Kasumi-1 (cell line): Measurements from ENCODE around the gene OR4D1.

Experiments used
- DNase-seq, 2 experiments: peaks; one replicate each; lab custom pipeline; 2025; lab: John Stamatoyannopoulos, UW

The OR4D1 gene

DNA sequence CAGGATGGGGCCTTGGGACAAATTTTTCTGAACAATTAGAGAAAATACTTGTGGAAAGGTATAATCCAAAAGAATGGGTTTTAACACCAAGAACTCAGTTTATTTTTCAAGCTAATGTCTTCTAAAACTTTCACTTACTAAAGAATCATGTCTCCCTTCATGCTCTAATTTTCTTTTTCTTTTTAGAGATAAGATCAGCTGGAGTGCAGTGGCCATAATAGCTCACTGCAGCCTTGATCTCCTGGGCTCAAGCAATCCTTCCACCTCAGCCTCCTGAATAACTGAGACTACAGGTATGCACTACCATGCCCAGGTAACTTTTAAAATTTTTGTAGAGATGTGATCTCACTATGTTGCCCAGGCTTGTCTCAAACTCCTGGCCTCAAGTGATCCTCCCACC is 5.5 kb downstream of the OR4D1 start:
- no peak for DNase-seq

GRCh38 chr17:58156839-58157803 is 8.9 kb downstream of the OR4D1 start:
- no peak for DNase-seq

- DNase-seq, result no peak
Measured at GRCh38 chr17:58158181-58158580, 10.0 kb downstream of the OR4D1 start.

DNA sequence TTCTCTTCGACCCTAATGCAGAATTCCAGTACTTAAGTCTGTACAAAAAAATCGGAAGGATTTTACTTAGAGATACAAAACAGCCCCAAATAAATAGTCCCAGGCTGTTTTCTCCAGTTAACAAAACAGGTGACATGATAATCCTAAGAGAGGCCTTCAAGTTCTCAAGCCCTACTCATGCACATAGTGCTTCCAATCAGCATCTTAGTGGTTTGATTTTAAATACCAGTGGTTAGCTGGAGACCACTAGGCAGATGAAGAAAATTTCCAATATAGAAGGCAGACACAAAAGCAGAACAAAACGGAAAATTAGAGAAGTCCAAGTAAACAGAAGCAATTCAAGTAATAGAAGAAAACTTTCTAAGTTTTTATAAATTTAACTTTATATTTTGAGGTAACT is 13.4 kb downstream of the OR4D1 start:
- peak; percentile 13 to 32 for DNase-seq

DNA sequence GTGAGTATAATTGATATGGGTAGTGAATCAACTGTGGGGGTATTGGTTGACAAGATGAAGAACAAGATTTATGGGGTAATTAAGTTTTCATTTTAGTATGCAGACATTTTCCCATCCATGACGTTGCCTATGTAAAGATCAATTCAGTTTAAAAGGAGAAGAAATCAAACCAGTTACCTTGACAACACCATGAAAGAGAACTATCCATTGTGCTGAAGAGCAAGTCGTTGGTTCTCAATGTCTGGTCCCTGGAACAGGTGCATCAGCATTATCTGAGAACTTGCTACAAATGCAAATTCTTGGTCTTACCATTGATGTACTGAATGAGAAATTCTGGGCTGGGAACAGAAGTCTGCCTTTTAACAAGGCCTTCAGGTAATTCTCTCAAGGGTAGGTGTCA is 17.8 kb downstream of the OR4D1 start:
- DNase-seq, result peak in 1 of 2 experiments; percentile 22

DNA sequence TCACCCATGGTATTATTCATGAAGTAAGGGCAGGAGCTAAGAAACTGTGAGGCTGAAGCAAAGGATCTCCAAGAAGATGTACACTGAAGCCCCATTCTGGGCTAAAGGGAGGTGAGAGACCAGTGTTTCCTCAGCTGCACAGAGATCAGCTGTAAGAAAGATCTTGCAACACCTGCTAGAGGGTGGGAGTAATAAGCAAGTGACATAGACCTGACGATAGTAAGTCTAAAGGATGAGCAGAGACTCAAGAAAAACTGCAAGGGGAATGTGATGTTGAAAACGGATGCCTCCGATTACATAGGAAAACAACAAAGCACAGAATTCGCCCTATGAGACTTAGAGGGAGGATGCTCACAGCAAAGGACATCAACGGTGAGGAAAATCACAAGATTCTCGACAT is 18.5 kb downstream of the OR4D1 start, which contains the start of gene OR4D2:
OR4D2 (plus strand) TSS at position 301 of the 400 bp plus-strand sequence. CDS start 2,674 bp downstream, outside the sequence.
- no peak for DNase-seq

GRCh38 chr17:58170622-58171021 is 22.4 kb downstream of the OR4D1 start:
- DNase-seq, result no peak

- DNase-seq, result peak; percentile 37 to 66
Measured at GRCh38 chr17:58172369-58173071, 24.3 kb downstream of the OR4D1 start.

GRCh38 chr17:58174871-58175270 is 26.7 kb downstream of the OR4D1 start:
- no peak for DNase-seq

DNA sequence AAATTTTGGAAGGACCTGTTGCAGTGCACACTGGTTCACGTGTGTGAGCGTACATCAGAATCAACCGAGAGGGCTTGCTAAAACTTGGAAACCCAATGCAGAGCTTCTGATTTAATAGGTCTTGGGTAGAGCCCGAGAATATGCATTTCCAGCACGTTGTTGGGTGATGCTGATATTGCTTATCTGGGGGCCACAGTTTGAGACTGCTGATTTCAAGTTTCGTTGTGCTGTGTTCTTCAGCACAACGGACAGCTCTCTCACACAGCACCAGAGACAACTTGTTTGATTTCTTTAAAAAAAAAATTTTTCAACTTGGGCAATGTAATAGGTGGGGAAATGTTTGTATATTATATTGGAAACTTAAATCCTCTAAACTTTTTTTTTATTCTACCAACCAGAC is 28.0 kb downstream of the OR4D1 start:
- DNase-seq, result peak; percentile 20 to 40

GRCh38 chr17:58181796-58182195 is 33.6 kb downstream of the OR4D1 start:
- DNase-seq, result no peak

DNA sequence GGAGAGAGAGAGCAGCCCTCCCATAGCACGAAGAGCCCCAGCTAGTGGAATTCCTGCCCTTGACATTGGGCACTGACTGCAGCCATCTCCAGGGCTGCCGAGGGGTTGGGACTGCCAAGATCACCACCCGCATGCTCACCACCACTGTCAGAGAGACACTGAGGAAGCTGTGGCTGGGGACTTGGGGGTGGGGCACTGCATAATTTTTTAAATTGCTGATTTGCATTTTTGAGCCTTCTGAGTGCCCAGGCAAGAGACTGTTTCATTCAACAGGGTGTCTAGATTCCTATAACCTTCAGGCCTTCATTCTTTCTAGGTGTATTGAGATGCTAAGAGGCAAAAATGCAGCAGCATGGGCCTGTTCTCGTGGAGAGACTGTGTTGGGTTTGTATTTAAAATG is 35.3 kb downstream of the OR4D1 start:
- no peak for DNase-seq

GRCh38 chr17:58184308-58184985 is 36.3 kb downstream of the OR4D1 start:
- DNase-seq, result peak; percentile 88 to 96

- no peak for DNase-seq
Measured at GRCh38 chr17:58184986-58185761, 37.0 kb downstream of the OR4D1 start.

DNA sequence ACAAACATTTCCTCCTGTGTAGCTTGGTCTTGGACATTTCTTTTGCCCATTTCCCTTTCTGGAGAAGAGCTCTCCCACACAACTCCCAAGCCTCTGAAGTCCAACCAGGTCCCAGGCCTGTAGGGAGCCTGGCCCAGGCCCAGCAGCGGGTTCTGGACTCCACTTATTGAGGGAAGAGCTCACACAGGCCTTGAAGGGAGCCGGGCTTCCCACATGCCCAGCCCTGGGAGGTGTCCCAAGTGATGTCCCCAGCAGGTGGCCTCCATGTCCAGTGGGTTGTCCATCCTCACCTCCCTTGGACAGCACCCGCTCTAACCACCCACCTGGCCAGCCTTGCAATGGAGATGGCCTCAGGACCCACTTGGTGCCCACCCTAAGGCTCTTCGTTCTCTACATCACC is 38.4 kb downstream of the OR4D1 start:
- DNase-seq, result no peak

DNA sequence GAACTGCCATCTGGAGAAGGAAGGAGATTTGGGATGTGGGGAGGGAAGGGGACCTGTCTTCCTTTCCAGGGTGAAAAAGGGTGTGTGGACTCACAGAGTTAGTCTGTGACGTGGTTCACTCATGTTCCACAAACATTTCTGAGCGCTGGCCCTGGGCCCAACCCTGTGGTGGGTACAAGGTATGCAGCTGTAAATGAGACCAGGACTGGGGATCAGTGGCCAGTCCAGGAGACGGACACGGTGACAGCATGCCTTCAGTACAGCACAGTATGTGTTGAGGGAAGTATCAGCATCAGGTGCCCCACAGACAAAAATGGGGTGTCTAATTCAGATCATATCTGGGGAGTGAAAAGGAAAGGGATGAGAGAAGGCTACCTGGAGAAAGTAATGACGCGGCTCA is 38.9 kb downstream of the OR4D1 start:
- no peak for DNase-seq

DNA sequence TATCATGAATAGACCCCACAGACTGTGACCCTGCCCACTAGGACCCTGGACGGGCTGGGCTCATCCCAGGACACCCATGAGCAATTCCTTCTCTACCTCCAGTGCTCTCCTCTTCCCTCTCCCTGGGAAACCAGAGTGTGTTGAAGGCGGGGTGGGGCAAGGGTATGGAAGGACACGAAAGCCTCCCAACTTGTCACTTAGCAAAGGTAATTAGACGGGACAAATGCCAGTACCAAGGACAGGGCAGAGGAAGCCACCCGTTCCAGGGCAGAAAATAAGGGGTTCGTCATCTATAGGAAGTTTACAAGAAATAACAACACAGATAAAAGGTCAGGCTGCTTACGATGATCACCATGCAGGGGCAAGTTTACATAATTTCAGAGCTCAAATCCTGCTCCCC is 39.5 kb downstream of the OR4D1 start:
- DNase-seq, result no peak

GRCh38 chr17:58189436-58190146 is 41.4 kb downstream of the OR4D1 start:
- peak; percentile 75 to 84 for DNase-seq

- DNase-seq, result no peak
Measured at GRCh38 chr17:58191241-58191896, 43.2 kb downstream of the OR4D1 start.

GRCh38 chr17:58192612-58193011 is 44.4 kb downstream of the OR4D1 start, which contains the start of gene EPX:
Gene EPX (plus strand): TSS chr17:58192726. CDS start chr17:58192847, 121 bp downstream.
- DNase-seq, result no peak
